GM03348 (cell line): ENCODE measurements around the gene ANKAR.

Experiments
- DNase-seq: peaks from one replicate; pipeline ENCODE4 v3.0.0; 2012; ENCODE audit warnings: low spot score

Gene ANKAR

DNA sequence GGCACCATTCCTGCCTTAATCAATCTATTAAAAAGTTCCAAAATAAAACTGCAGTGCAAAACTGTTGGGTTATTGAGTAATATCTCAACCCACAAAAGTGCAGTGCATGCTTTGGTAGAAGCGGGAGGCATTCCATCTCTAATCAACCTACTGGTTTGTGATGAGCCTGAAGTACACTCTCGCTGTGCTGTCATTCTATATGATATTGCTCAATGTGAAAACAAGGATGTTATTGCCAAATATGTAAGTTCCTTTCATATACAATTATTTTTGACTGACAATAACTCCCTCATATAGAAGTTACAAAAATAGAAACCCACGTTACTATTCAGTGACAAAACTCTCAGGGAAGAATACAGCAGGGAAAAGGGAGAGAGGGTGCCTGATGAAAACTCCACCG, 45.1 kb downstream of the ANKAR start:
- DNase-seq: no peak

- no peak for DNase-seq
Observed at GRCh38 chr2:189723192-189723591, 48.7 kb downstream of the ANKAR start.
